H9 (cell line): ENCODE data around the gene PLK3. TPM values are rescaled to one million over a fixed set of nuclear protein-coding genes. Genes with fewer than 3 reads are reported as not detected.

Experiments used
- DNase-seq: peaks from one replicate; pipeline ENCODE4 v3.0.0-alpha.2; 2017
- H2AFZ ChIP-seq: one replicate; pipeline ENCODE4 v1.6.1; 2013; ENCODE audit warnings: mild to moderate bottlenecking, low read length, control low read depth, moderate library complexity
- H2AK5ac ChIP-seq: 2 replicates; pipeline ENCODE4 v1.6.1; 2013; ENCODE audit warnings: low read length, control low read depth, mixed read lengths; ENCODE audit not compliant: insufficient read length
- H2BK120ac ChIP-seq: one replicate; pipeline ENCODE4 v1.6.1; 2013; ENCODE audit warnings: low read depth, mild to moderate bottlenecking, low read length, control low read depth, inconsistent platforms; ENCODE audit not compliant: poor library complexity, severe bottlenecking
- H2BK12ac ChIP-seq: 2 replicates; pipeline ENCODE4 v1.6.1; 2013; ENCODE audit warnings: low read length, control low read depth, mixed read lengths, low read depth; ENCODE audit not compliant: insufficient read length
- H2BK15ac ChIP-seq: 2 replicates; pipeline ENCODE4 v1.6.1; 2013; ENCODE audit warnings: low read depth, low read length, control low read depth
- H2BK20ac ChIP-seq: one replicate; pipeline ENCODE4 v1.6.1; 2013; ENCODE audit warnings: low read depth, mild to moderate bottlenecking, low read length, control low read depth, inconsistent platforms; ENCODE audit not compliant: poor library complexity, severe bottlenecking
- H2BK5ac ChIP-seq: 2 replicates; pipeline ENCODE4 v1.6.1; 2013; ENCODE audit warnings: low read length, control low read depth, mixed read lengths; ENCODE audit not compliant: insufficient read length
- H3K14ac ChIP-seq: 2 replicates; pipeline ENCODE4 v1.6.1; 2013; ENCODE audit warnings: low read length, control low read depth; ENCODE audit not compliant: insufficient read depth
- H3K18ac ChIP-seq: 2 replicates; pipeline ENCODE4 v1.6.1; 2013; ENCODE audit warnings: low read depth, mild to moderate bottlenecking, mixed read lengths, low read length, control low read depth; ENCODE audit not compliant: insufficient read length
- H3K23ac ChIP-seq: 2 replicates; pipeline ENCODE4 v1.6.1; 2013; ENCODE audit warnings: low read length, control low read depth, mixed read lengths, low read depth; ENCODE audit not compliant: insufficient read length
- H3K23me2 ChIP-seq: 2 replicates; pipeline ENCODE4 v1.6.1; 2013; ENCODE audit warnings: low read depth, mild to moderate bottlenecking, mixed read lengths, low read length, control low read depth; ENCODE audit not compliant: insufficient read length, poor library complexity, severe bottlenecking
- H3K27ac ChIP-seq: 2 replicates; pipeline ENCODE4 v1.5.1; 2013; ENCODE audit warnings: low read length, control low read depth, mixed read lengths, low read depth; ENCODE audit not compliant: insufficient read length
- H3K27me3 ChIP-seq: 2 replicates; pipeline ENCODE4 v1.6.1; 2013; ENCODE audit warnings: low read length, control low read depth, inconsistent platforms; ENCODE audit not compliant: insufficient read depth
- H3K4ac ChIP-seq: 2 replicates; pipeline ENCODE4 v1.6.1; 2013; ENCODE audit warnings: low read depth, mild to moderate bottlenecking, control low read depth, inconsistent platforms, low read length, moderate library complexity
- H3K4me1 ChIP-seq: 2 replicates; pipeline ENCODE4 v1.6.1; 2013; ENCODE audit warnings: low read length, control low read depth, inconsistent platforms; ENCODE audit not compliant: insufficient read depth
- H3K4me2 ChIP-seq: 2 replicates; pipeline ENCODE4 v1.6.1; 2013; ENCODE audit warnings: low read length, control low read depth, mixed read lengths; ENCODE audit not compliant: insufficient read length, insufficient read depth
- H3K56ac ChIP-seq: 2 replicates; pipeline ENCODE4 v1.6.1; 2013; ENCODE audit warnings: low read depth, mild to moderate bottlenecking, mixed read lengths, low read length, control low read depth; ENCODE audit not compliant: insufficient read length
- H3K79me1 ChIP-seq: 2 replicates; pipeline ENCODE4 v1.6.1; 2013; ENCODE audit warnings: low read depth, mild to moderate bottlenecking, moderate library complexity, low read length, control low read depth, inconsistent platforms; ENCODE audit not compliant: insufficient read depth, poor library complexity, severe bottlenecking
- H3K79me2 ChIP-seq: 2 replicates; pipeline ENCODE4 v1.6.1; 2013; ENCODE audit warnings: low read length, control low read depth, inconsistent platforms; ENCODE audit not compliant: insufficient read depth
- H3K9ac ChIP-seq: 2 replicates; pipeline ENCODE4 v1.6.1; 2013; ENCODE audit warnings: low read length, control low read depth, mixed read lengths; ENCODE audit not compliant: insufficient read length; ENCODE audit errors: extremely low read depth
- H3K9me3 ChIP-seq: one replicate; pipeline ENCODE4 v1.6.1; 2013; ENCODE audit warnings: low read depth, low read length, inconsistent platforms; ENCODE audit not compliant: control insufficient read depth
- H3T11ph ChIP-seq: one replicate; pipeline ENCODE4 v1.6.1; 2013; ENCODE audit warnings: mild to moderate bottlenecking, low read length, control low read depth, inconsistent platforms
- H4K20me1 ChIP-seq: one replicate; pipeline ENCODE4 v1.6.1; 2013; ENCODE audit not compliant: control insufficient read depth, insufficient read length, insufficient read depth
- H4K5ac ChIP-seq: 2 replicates; pipeline ENCODE4 v1.6.1; 2013; ENCODE audit warnings: low read depth, mild to moderate bottlenecking, mixed read lengths, low read length, control low read depth; ENCODE audit not compliant: insufficient read length
- H4K8ac ChIP-seq: replicated peaks from 2 replicates; pipeline ENCODE4 v1.6.1; 2013; ENCODE audit warnings: low read length, control low read depth, mixed read lengths, low read depth; ENCODE audit not compliant: insufficient read length
- H4K91ac ChIP-seq: 2 replicates; pipeline ENCODE4 v1.6.1; 2013; ENCODE audit warnings: low read depth, mild to moderate bottlenecking, moderate library complexity, mixed read lengths, low read length, control low read depth; ENCODE audit not compliant: insufficient read length
- H3K27ac Mint-ChIP-seq, 3 experiments: 2 replicates in 2 of 3; 3 replicates in 1 of 3; pipeline ENCODE4 v1.8.0; 2020 to 2021; ENCODE audit warnings: mixed read lengths in 3 of 3, mild to moderate bottlenecking in 1 of 3, moderate library complexity in 1 of 3
- H3K27me3 Mint-ChIP-seq: 2 replicates; pipeline ENCODE4 v1.8.0; 2021; ENCODE audit warnings: low read depth, mild to moderate bottlenecking, moderate library complexity, mixed read lengths
- H3K36me3 Mint-ChIP-seq, 3 experiments: 2 replicates in 2 of 3; 3 replicates in 1 of 3; pipeline ENCODE4 v1.8.0; 2020 to 2021; ENCODE audit warnings: low read depth in 3 of 3, mixed read lengths in 3 of 3; ENCODE audit not compliant: insufficient read depth in 1 of 3
- H3K4me1 Mint-ChIP-seq, 2 experiments: 2 replicates each; pipeline ENCODE4 v1.8.0; 2020; ENCODE audit warnings: mixed read lengths in 2 of 2
- H3K4me3 Mint-ChIP-seq, 2 experiments: 2 replicates in 1 of 2; 3 replicates in 1 of 2; pipeline ENCODE4 v1.8.0; 2020 to 2021; ENCODE audit warnings: mild to moderate bottlenecking in 2 of 2, mixed read lengths in 2 of 2, moderate library complexity in 1 of 2
- H3K9me3 Mint-ChIP-seq, 2 experiments: 2 replicates in 1 of 2; 3 replicates in 1 of 2; pipeline ENCODE4 v1.8.0; 2020; ENCODE audit warnings: mild to moderate bottlenecking in 2 of 2, mixed read lengths in 2 of 2, moderate library complexity in 1 of 2
- CTCF ChIP-seq: fragments of 200-600 bp; sonication (generic); conservative IDR thresholded peaks from 3 replicates; pipeline ENCODE4 v1.8.0; 2021; ENCODE audit warnings: antibody characterized with exemption, mild to moderate bottlenecking
- WGBS: extraction: QIAGEN DNeasy Blood & Tissue Kit; methylation state at CpG from one replicate; pipeline ENCODE4 v1.1.7; 2013; ENCODE audit warnings: missing lambda C conversion rate, low lambda C conversion rate, mixed read lengths; ENCODE audit not compliant: insufficient read length; ENCODE audit errors: extremely low coverage; 5-methylcytosine and 5-hydroxymethylcytosine counted together
- total RNA-seq: library from RNA; stranded (reverse); gene quantifications from 2 replicates; pipeline ENCODE4 v1.2.1, GENCODE V29; 2021

PLK3 gene
- total RNA-seq, 1 experiment from 2014 or later, result 14.7 TPM

- Mint-ChIP-seq H3K27me3 (no peaks in the 10 kb centered on the region), H3K36me3 (peaks cover 0 to 5% (median 2%) of the 10 kb centered on the region in 3 experiments; a peak in 2 of 7 replicates), H3K9me3 (no peaks in the 10 kb centered on the region; a peak in 1 of 5 replicates), H3K27ac (peak overlapping the region in 1 of 3 experiments; percentile 1; a peak in 2 of 7 replicates), H3K4me3 (0 out of 5 replicates have a peak overlapping the region, but pooled peaks of 1 of the 2 experiments have one; percentile 30), H3K4me1 (peaks cover 24 to 33% of the 10 kb centered on the region in 2 experiments)
- no peaks in the 10 kb centered on the region for H3K79me1 ChIP-seq
- H3K18ac ChIP-seq, result no peak overlapping the region
- H3K79me2 ChIP-seq, result no peaks in the 10 kb centered on the region
- H3K23ac ChIP-seq, result no peak overlapping the region
- no peak overlapping the region for H2BK5ac ChIP-seq
- no CpG with 5 or more reads among the region's 11 CpGs for WGBS
- H3K56ac ChIP-seq, result no peak overlapping the region
- H3K27me3 ChIP-seq, result no peaks in the 10 kb centered on the region
- H3K9ac ChIP-seq, result no peak overlapping the region
- no peaks in the 10 kb centered on the region for H3K9me3 ChIP-seq
- H4K5ac ChIP-seq, result no peak overlapping the region
- H4K20me1 ChIP-seq, result no peaks in the 10 kb centered on the region
- H2BK120ac ChIP-seq, result no peak overlapping the region
- H2BK12ac ChIP-seq, result no peak overlapping the region
- no peak overlapping the region for H3K4me2 ChIP-seq
- H3K4me1 ChIP-seq, result no peaks in the 10 kb centered on the region; the same call in 1 of the 2 replicates
- no peak overlapping the region for H3K14ac ChIP-seq
- peaks cover 12% of the 10 kb centered on the region for H3K23me2 ChIP-seq
- H3K4ac ChIP-seq, result no peak overlapping the region
- H2AFZ ChIP-seq, result no peak overlapping the region
- no peak overlapping the region for H3T11ph ChIP-seq
- H2AK5ac ChIP-seq, result no peak overlapping the region
- no peak for TF ChIP-seq CTCF
- H2BK20ac ChIP-seq, result no peak overlapping the region
- no peak overlapping the region for H4K8ac ChIP-seq
- H2BK15ac ChIP-seq, result no peak overlapping the region
- H4K91ac ChIP-seq, result no peak overlapping the region
- DNase-seq, result no peak
- no peak overlapping the region for H3K27ac ChIP-seq
Measured at GRCh38 chr1:44817771-44818495, 17.8 kb downstream of the PLK3 start.
